Measurements from ENCODE around the gene ZNF675.

The ZNF675 gene

DNA sequence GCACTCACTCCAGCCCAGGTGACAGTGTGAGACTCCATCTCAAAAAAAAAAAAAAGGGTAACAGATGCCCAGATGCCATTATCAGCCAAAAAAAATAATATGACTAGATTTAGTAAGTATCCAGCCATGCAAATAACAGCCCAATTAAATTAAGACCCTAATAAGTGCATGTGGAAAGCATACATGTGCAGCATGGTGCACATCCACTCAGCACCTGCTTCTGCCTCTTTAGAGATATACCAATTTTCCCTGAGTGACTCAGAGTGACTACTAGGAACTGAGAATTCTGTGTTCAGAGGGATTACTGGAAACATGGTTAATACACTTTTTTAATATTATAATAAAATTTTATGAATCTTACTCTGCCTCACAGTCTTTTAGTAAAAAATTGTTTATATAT is 29.8 kb upstream of the ZNF675 start:
- Histone ChIP-seq H3K27me3 (ENCODE audit: insufficient read depth, low read length, poor library complexity, severe bottlenecking) (no peaks in the 10 kb centered on the region), H3K4me1 (ENCODE audit: insufficient read depth, low read length, poor library complexity, severe bottlenecking) (no peaks in the 10 kb centered on the region), H3F3A (ENCODE audit: low read depth) (no peaks in the 10 kb centered on the region), H3K9me3 (ENCODE audit: insufficient read depth, low read depth, low read length) (no peaks in the 10 kb centered on the region), H3K4me3 (ENCODE audit: low read length, poor library complexity, severe bottlenecking) (no peak overlapping the region), H3K4me2 (ENCODE audit: low read depth, low read length, poor library complexity, severe bottlenecking) (no peak overlapping the region), H3K79me2 (ENCODE audit: insufficient read depth, low read length) (no peaks in the 10 kb centered on the region), H3K9ac (ENCODE audit: low read depth, low read length, poor library complexity, severe bottlenecking) (no peak overlapping the region), H4K20me1 (ENCODE audit: insufficient read depth, low read length, poor library complexity, severe bottlenecking) (no peaks in the 10 kb centered on the region), H2AFZ (ENCODE audit: low read length) (no peak overlapping the region), H3K9me2 (replicated peaks; ENCODE audit: low read depth, low read length) (no peaks in the 10 kb centered on the region), H3K36me3 (ENCODE audit: insufficient read depth, low read length) (no peaks in the 10 kb centered on the region)
- TF ChIP-seq, protein P1, sequence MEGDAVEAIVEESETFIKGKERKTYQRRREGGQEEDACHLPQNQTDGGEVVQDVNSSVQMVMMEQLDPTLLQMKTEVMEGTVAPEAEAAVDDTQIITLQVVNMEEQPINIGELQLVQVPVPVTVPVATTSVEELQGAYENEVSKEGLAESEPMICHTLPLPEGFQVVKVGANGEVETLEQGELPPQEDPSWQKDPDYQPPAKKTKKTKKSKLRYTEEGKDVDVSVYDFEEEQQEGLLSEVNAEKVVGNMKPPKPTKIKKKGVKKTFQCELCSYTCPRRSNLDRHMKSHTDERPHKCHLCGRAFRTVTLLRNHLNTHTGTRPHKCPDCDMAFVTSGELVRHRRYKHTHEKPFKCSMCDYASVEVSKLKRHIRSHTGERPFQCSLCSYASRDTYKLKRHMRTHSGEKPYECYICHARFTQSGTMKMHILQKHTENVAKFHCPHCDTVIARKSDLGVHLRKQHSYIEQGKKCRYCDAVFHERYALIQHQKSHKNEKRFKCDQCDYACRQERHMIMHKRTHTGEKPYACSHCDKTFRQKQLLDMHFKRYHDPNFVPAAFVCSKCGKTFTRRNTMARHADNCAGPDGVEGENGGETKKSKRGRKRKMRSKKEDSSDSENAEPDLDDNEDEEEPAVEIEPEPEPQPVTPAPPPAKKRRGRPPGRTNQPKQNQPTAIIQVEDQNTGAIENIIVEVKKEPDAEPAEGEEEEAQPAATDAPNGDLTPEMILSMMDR (conservative IDR thresholded peaks at IDR 0.05; ENCODE audit: low read length): no peak
- TF ChIP-seq EZH2phosphoT487 (IDR thresholded peaks at IDR 0.05; ENCODE audit: borderline replicate concordance): no peak

DNA sequence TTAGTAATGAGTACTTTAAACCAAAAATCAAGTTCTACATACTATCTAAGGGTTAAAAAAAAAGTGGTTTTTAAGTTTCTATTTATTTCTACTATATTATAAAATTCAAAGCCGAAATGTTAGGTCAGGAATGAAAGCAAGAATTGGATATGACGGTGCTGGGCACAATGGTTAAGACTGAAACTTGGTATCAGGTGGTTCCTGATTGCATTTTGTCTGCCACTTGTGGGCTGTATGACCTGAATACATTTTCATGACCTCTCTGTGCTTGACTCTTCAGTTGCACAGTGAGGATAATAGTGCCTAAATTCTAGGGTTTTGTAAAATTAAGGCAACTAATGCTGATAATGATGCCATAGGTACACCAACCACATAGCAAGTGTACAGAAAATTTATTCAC is 22.3 kb upstream of the ZNF675 start:
- H3K27me3 ChIP-seq (ENCODE audit: insufficient read depth, low read length, poor library complexity, severe bottlenecking): no peaks in the 10 kb centered on the region
- TF ChIP-seq EZH2phosphoT487 (IDR thresholded peaks at IDR 0.05; ENCODE audit: borderline replicate concordance): no peak
- TF ChIP-seq, protein P1 (conservative IDR thresholded peaks at IDR 0.05; ENCODE audit: low read length): no peak
- H3K36me3 ChIP-seq (ENCODE audit: insufficient read depth, low read length): no peaks in the 10 kb centered on the region
- no peaks in the 10 kb centered on the region for H3K9me2 ChIP-seq (replicated peaks; ENCODE audit: low read depth, low read length)
- H3K79me2 ChIP-seq (ENCODE audit: insufficient read depth, low read length): no peaks in the 10 kb centered on the region
- no peak overlapping the region for H3K4me3 ChIP-seq (ENCODE audit: low read length, poor library complexity, severe bottlenecking)
- no peak overlapping the region for H3K9ac ChIP-seq (ENCODE audit: low read depth, low read length, poor library complexity, severe bottlenecking)
- no peaks in the 10 kb centered on the region for H4K20me1 ChIP-seq (ENCODE audit: insufficient read depth, low read length, poor library complexity, severe bottlenecking)
- no peaks in the 10 kb centered on the region for H3F3A ChIP-seq (ENCODE audit: low read depth)
- H2AFZ ChIP-seq (ENCODE audit: low read length): no peak overlapping the region
- H3K9me3 ChIP-seq (ENCODE audit: insufficient read depth, low read depth, low read length): peaks cover 3% of the 10 kb centered on the region; the same call in 1 of the 2 replicates
- no peaks in the 10 kb centered on the region for H3K4me1 ChIP-seq (ENCODE audit: insufficient read depth, low read length, poor library complexity, severe bottlenecking)
- no peak overlapping the region for H3K4me2 ChIP-seq (ENCODE audit: low read depth, low read length, poor library complexity, severe bottlenecking)

DNA sequence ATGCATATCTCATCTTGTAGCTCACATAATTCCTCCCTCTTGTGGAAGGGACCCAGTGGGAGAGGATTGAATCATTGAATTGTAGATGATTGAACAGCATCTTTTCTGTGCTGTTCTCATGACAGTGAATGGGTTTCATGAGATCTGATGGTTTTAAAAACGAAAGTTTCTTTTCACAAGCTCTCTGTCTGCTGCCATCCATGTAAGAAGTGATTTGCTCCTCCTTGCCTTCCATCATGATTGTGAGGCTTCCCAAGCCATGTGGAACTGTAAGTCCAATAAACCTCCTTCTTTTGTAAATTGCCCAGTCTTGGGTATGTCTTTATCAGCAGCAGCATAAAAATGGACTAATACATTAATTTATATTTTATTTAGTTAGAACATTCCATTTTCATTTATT is 19.6 kb upstream of the ZNF675 start:
- no peaks in the 10 kb centered on the region for H3K27me3 ChIP-seq (ENCODE audit: insufficient read depth, low read length, poor library complexity, severe bottlenecking)
- H3F3A ChIP-seq (ENCODE audit: low read depth): no peaks in the 10 kb centered on the region
- H3K9me2 ChIP-seq (replicated peaks; ENCODE audit: low read depth, low read length): no peaks in the 10 kb centered on the region
- H3K4me1 ChIP-seq (ENCODE audit: insufficient read depth, low read length, poor library complexity, severe bottlenecking): no peaks in the 10 kb centered on the region
- no peak overlapping the region for H3K4me2 ChIP-seq (ENCODE audit: low read depth, low read length, poor library complexity, severe bottlenecking)
- no peak for TF ChIP-seq EZH2phosphoT487 (IDR thresholded peaks at IDR 0.05; ENCODE audit: borderline replicate concordance)
- TF ChIP-seq, protein P1 (conservative IDR thresholded peaks at IDR 0.05; ENCODE audit: low read length): no peak
- peaks cover 3% of the 10 kb centered on the region; the same call in 1 of the 2 replicates for H3K9me3 ChIP-seq (ENCODE audit: insufficient read depth, low read depth, low read length)
- no peaks in the 10 kb centered on the region for H3K79me2 ChIP-seq (ENCODE audit: insufficient read depth, low read length)
- no peak overlapping the region for H3K4me3 ChIP-seq (ENCODE audit: low read length, poor library complexity, severe bottlenecking)
- no peak overlapping the region for H2AFZ ChIP-seq (ENCODE audit: low read length)
- no peak overlapping the region for H3K9ac ChIP-seq (ENCODE audit: low read depth, low read length, poor library complexity, severe bottlenecking)
- no peaks in the 10 kb centered on the region for H4K20me1 ChIP-seq (ENCODE audit: insufficient read depth, low read length, poor library complexity, severe bottlenecking)
- H3K36me3 ChIP-seq (ENCODE audit: insufficient read depth, low read length): no peaks in the 10 kb centered on the region
